ENCODE measurements around the gene MPDZ.

MPDZ gene

DNA sequence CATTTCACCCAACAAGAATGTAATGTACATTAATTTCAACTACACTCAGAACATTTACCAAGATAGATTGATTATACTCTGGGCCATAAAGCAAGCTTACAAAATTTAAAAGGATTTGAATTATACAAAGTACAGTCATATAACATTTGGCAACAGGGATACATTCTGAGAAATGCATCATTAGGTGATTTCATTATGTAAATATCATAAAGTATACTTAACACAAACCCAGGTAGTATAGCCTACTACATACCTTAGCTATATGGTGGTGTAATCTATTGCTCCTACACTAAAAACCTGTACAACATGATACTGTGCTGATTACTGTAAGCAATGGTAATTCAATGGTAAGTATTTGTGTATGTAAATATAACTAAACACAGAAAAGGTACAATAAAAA is 202.9 kb downstream of the MPDZ start:
- no peak for DNase-seq

DNA sequence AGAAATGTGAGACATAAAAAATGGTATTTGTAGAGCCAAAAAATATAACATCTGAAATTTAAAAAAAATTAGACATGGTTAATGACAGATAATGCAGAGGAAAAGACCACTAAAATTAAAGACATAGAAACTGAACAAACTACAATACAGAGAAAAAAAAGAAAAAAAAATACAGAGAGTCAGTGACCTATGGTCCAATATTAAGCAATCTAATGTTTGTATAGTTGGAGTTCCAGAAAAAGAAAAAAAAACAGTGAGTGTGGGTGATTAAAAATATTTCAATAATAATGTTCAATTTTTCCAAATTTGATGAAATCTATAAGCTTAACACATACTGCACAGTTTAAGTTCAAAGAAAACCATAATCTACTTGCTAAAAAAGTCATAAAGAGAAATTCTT is 207.6 kb downstream of the MPDZ start:
- no peak for DNase-seq

DNA sequence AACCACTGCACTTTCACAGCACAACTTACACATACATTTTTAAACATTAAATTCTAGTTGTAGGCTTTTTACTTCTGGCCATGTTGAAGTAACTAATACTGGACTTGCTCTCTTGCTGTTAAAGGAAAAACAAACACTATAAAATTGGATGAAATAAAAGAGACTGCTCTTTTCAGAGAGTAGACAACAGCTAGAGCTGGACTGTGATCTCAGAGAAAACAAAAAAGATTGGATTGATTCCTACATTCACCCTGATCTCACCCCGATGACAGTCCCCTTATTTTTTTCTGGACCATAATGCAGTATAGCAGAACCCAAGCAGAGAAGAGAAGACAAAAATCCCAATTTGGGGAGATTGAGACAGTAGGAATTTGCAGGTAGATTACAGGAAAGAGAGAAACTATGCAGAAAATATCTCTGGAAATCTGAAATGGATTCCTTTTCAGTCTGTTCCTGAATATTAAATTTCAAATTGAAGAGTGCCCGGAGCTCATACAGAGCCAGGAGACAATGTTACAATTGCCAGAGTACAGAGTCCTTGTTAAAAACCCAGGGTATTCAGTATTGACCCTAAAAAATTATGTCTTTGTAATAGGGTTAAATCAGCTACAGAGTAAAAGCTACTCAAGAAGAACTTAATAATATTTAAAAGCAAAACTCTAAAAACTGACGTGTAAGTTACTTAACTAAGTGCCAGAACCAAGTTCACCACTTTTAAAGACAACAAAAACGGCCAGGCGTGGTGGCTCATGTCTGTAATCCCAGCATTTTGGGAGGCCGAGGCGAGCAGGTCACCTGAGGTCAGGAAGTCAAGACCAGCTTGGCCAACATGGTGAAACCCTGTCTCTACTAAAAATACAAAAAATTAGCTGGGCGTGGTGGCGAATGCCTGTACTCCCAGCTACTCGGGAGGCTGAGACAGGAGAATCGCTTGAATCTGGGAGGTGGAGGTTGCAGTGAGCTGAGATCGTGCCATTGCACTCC is 208.6 kb downstream of the MPDZ start:
- DNase-seq: peak; percentile 66

DNA sequence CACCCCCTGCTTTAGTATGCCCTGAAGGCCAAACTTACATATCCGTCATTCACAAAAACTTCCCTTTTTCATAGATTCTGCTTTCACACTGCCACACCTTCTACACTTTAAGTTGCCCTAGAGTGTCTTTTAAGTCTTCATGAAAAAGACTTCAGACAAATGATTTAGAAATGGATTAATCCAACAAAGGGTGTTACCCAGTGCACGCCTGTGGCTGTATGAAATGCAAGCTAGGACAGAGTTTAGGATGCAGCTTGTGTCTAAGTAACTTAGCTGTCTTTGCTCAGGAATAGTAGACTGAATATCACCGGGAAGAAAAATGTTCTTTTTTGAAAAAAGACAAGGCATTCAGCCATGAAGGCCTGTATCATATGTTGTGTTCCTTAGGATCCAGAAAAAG is 210.0 kb downstream of the MPDZ start:
- DNase-seq: no peak

DNA sequence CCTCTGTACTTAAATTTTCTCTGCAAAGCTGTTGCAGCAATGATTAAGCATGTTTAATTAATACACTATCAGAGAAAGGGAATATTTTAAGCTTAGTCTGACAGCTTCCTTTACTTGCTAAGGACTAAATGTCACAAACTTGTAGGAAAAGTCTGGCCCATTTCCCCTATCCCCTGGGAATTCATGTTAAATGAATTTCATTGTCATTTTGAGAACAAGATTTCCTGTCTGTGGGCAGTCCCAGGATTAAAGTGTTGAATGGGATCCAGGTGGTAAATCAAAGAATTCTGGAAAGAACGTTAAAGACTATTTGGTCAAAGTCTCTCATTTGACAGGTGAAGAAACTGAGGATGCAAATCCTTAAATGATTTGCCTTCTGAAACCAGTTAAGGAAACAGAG is 214.8 kb downstream of the MPDZ start:
- DNase-seq: no peak

DNA sequence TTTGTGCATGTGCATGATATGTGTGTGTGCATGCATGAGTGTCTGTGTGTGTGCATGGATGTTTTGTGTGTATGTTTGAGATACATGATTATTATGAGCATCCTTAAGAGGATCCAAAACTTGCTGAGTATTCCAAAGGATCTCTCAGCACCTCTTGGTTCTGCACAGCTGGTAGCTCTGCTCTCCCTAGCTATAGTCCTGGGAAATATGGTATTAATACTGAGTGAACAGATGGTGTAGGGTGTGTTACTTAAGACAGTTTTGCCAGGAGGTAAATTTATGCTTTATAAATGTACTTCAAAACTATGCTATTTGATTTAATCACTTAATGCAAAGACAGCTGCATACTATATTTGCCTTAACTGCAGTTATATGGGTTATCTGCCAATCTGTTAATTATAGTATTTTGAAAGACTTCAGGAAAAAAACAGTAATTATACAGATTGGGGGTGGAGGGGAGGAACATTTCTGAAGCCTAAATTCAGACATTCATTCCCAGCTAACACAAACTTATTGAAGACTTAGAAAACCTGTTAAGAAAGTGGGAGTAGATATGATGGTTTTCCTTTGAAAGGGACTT is 215.5 kb downstream of the MPDZ start:
- no peak for DNase-seq

DNA sequence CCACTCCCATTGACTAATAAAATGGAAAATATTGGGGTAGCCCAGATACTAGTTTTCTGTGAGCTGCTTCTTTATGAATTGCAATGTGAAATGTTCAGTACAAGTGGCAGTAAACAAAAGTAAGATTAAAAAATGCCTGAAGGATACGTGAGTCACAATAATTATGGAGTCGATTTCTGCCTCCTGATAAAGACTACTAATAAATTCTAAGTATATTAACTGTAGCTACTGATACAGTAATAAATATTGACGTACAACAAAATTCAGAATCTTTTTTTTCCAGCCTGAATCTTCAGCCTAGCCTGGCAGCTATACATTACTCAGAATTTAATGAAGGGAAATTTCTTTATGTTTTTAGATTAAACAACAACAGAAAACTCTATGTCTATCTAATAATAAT is 218.1 kb downstream of the MPDZ start:
- DNase-seq: no peak

All from NCI-H1092 (cell line).